WERI-Rb-1 (cell line): ENCODE measurements around the gene FABP1.

Experiments used
- DNase-seq: peaks from one replicate; pipeline ENCODE4 v3.0.0-alpha.2; 2020
- H3K27ac ChIP-seq: fragments of 250-450 bp; sonication (Bioruptor Pico); 2 replicates; pipeline ENCODE4 v1.5.1; 2020; ENCODE audit warnings: mild to moderate bottlenecking, moderate library complexity
- H3K27me3 ChIP-seq: fragments of 250-450 bp; sonication (Bioruptor Pico); 2 replicates; pipeline ENCODE4 v1.5.1; 2021; ENCODE audit warnings: mild to moderate bottlenecking, low read depth, moderate library complexity; ENCODE audit not compliant: insufficient read depth, severe bottlenecking
- H3K36me3 ChIP-seq: fragments of 250-450 bp; sonication (Bioruptor Pico); 2 replicates; pipeline ENCODE4 v1.5.1; 2020; ENCODE audit warnings: mild to moderate bottlenecking, moderate library complexity
- H3K4me3 ChIP-seq: 2 replicates; pipeline ENCODE4 v1.5.1; 2011; ENCODE audit warnings: low read depth, mild to moderate bottlenecking, control low read depth, low read length
- H3K9me3 ChIP-seq: fragments of 250-450 bp; sonication (Bioruptor Pico); 2 replicates; pipeline ENCODE4 v1.5.1; 2021; ENCODE audit warnings: mild to moderate bottlenecking, moderate library complexity; ENCODE audit not compliant: severe bottlenecking
- CTCF ChIP-seq: IDR thresholded peaks from 2 replicates; pipeline ENCODE4 v1.5.1; 2011; ENCODE audit warnings: low read depth, mild to moderate bottlenecking, control low read depth, inconsistent platforms, low read length

The FABP1 gene

GRCh38 chr2:88136817-88137216, 9.0 kb upstream of the FABP1 start:
- Histone ChIP-seq H3K27ac (no peak overlapping the region), H3K27me3 (peaks cover 73% of the 10 kb centered on the region), H3K9me3 (no peaks in the 10 kb centered on the region), H3K4me3 (no peak overlapping the region), H3K36me3 (no peaks in the 10 kb centered on the region)
- DNase-seq: no peak
- TF ChIP-seq CTCF: no peak

- no peak for DNase-seq
- peaks cover 62% of the 10 kb centered on the region for H3K27me3 ChIP-seq
- H3K9me3 ChIP-seq: no peaks in the 10 kb centered on the region
- H3K4me3 ChIP-seq: no peak overlapping the region
- no peak overlapping the region for H3K27ac ChIP-seq
- no peak for TF ChIP-seq CTCF
- no peaks in the 10 kb centered on the region for H3K36me3 ChIP-seq
Measured at GRCh38 chr2:88133875-88134274, 6.0 kb upstream of the FABP1 start.

GRCh38 chr2:88131999-88132368, 4.1 kb upstream of the FABP1 start:
- H3K9me3 ChIP-seq: no peaks in the 10 kb centered on the region
- no peak for DNase-seq
- no peak overlapping the region for H3K4me3 ChIP-seq
- no peak for TF ChIP-seq CTCF
- H3K27me3 ChIP-seq: peaks cover 64% of the 10 kb centered on the region
- H3K27ac ChIP-seq: no peak overlapping the region
- no peaks in the 10 kb centered on the region for H3K36me3 ChIP-seq

GRCh38 chr2:88131201-88131998, 3.5 kb upstream of the FABP1 start:
- Histone ChIP-seq H3K27me3 (peaks cover 70% of the 10 kb centered on the region), H3K4me3 (no peak overlapping the region), H3K9me3 (no peaks in the 10 kb centered on the region), H3K27ac (no peak overlapping the region), H3K36me3 (no peaks in the 10 kb centered on the region)
- no peak for TF ChIP-seq CTCF
- no peak for DNase-seq

GRCh38 chr2:88129313-88129959, 1.6 kb upstream of the FABP1 start:
- H3K4me3 ChIP-seq: no peak overlapping the region
- H3K9me3 ChIP-seq: no peaks in the 10 kb centered on the region
- H3K27ac ChIP-seq: no peak overlapping the region
- TF ChIP-seq CTCF: no peak
- no peak for DNase-seq
- H3K36me3 ChIP-seq: no peaks in the 10 kb centered on the region
- peaks cover 71% of the 10 kb centered on the region for H3K27me3 ChIP-seq
